Keratinocyte (primary cell): Measurements from ENCODE around the gene DEFB126. TPM values are rescaled to one million over a fixed set of nuclear protein-coding genes. Genes with fewer than 3 reads are reported as not detected.

Source experiments
- DNase-seq: peaks from one replicate; pipeline ENCODE4 v3.0.0-alpha.2; 2011; ENCODE audit warnings: low read depth, missing footprints, low spot score
- FAIRE-seq: peaks from 2 replicates; lab custom pipeline; 2011; peaks lifted over from hg19 to GRCh38; lab: Jason Lieb, UNC
- H2AFZ ChIP-seq: 2 replicates; pipeline ENCODE4 v1.6.0; 2012; ENCODE audit warnings: low read length, control low read depth, inconsistent platforms; ENCODE audit not compliant: control insufficient read depth
- H3K27ac ChIP-seq: 2 replicates; pipeline ENCODE4 v1.5.1; 2011; ENCODE audit warnings: low read length; ENCODE audit not compliant: control insufficient read depth, insufficient read depth
- H3K27me3 ChIP-seq: 3 replicates; pipeline ENCODE4 v1.6.0; 2011; ENCODE audit warnings: low read length; ENCODE audit not compliant: control insufficient read depth, insufficient read depth; ENCODE audit errors: extremely low read depth
- H3K36me3 ChIP-seq, 2 experiments: 2 replicates in 1 of 2; 3 replicates in 1 of 2; pipeline ENCODE4 v1.5.1; 2011; ENCODE audit warnings: low read length in 2 of 2, mild to moderate bottlenecking in 1 of 2; ENCODE audit not compliant: control insufficient read depth in 2 of 2, insufficient read depth in 2 of 2; ENCODE audit errors: extremely low read depth in 1 of 2
- H3K4me1 ChIP-seq: 3 replicates; pipeline ENCODE4 v1.5.1; 2011; ENCODE audit warnings: low read length; ENCODE audit not compliant: control insufficient read depth, insufficient read depth; ENCODE audit errors: extremely low read depth
- H3K4me2 ChIP-seq: 3 replicates; pipeline ENCODE4 v1.6.0; 2011; ENCODE audit warnings: low read depth, low read length; ENCODE audit not compliant: control insufficient read depth, insufficient read depth; ENCODE audit errors: extremely low read depth
- H3K4me3 ChIP-seq, 3 experiments: fragments of 200-600 bp in 1 of 3; sonication (generic) in 1 of 3; 2 replicates in 2 of 3; 3 replicates in 1 of 3; pipeline ENCODE4 v1.5.1; 2011 to 2016; ENCODE audit warnings: low read length in 3 of 3, mild to moderate bottlenecking in 3 of 3, control low read depth in 2 of 3, inconsistent platforms in 1 of 3, low read depth in 1 of 3, mixed read lengths in 1 of 3, mixed run types in 1 of 3, moderate library complexity in 1 of 3; ENCODE audit not compliant: control insufficient read depth in 2 of 3, insufficient read depth in 2 of 3; ENCODE audit errors: extremely low read depth in 1 of 3
- H3K79me2 ChIP-seq: 2 replicates; pipeline ENCODE4 v1.6.0; 2012; ENCODE audit warnings: low read length; ENCODE audit not compliant: control insufficient read depth, insufficient read depth
- H3K9ac ChIP-seq: 3 replicates; pipeline ENCODE4 v1.6.0; 2011; ENCODE audit warnings: low read length; ENCODE audit not compliant: control insufficient read depth, insufficient read depth; ENCODE audit errors: extremely low read depth
- H3K9me1 ChIP-seq: 3 replicates; pipeline ENCODE4 v1.6.0; 2011; ENCODE audit warnings: low read length; ENCODE audit not compliant: control insufficient read depth, insufficient read depth; ENCODE audit errors: extremely low read depth
- H3K9me3 ChIP-seq: 2 replicates; pipeline ENCODE4 v1.5.1; 2012; ENCODE audit warnings: low read depth, low read length; ENCODE audit not compliant: control insufficient read depth
- H4K20me1 ChIP-seq: 3 replicates; pipeline ENCODE4 v1.6.0; 2011; ENCODE audit warnings: low read length; ENCODE audit not compliant: control insufficient read depth, insufficient read depth; ENCODE audit errors: extremely low read depth
- CTCF ChIP-seq, 3 experiments: IDR thresholded peaks in 1 of 3; conservative IDR thresholded peaks in 1 of 3; optimal IDR thresholded peaks in 1 of 3; 2 replicates in 2 of 3; 3 replicates in 1 of 3; pipeline versions ENCODE3 to v1.5.1; 2011; ENCODE audit warnings: low read length in 3 of 3, mild to moderate bottlenecking in 3 of 3, moderate library complexity in 2 of 3, control low read depth in 1 of 3, inconsistent platforms in 1 of 3; ENCODE audit not compliant: insufficient read depth in 2 of 3; ENCODE audit errors: extremely low read depth in 1 of 3
- EZH2 ChIP-seq: IDR thresholded peaks from one replicate; pipeline ENCODE4 v1.6.1; 2012; ENCODE audit warnings: inconsistent platforms, mild to moderate bottlenecking, low read length, moderate library complexity
- dilution Hi-C: fragments of 300-500 bp; cut with MboI; formaldehyde crosslinking; loops from one replicate; pipeline ENCODE4 v1.7.0; 2020; ENCODE audit warnings: low sequenced_read_pairs; ENCODE audit not compliant: extremely low pct_ligation_motif_present
- polyA plus RNA-seq, 5 experiments: library from polyadenylated mRNA; depleted of rRNA in 3 of 5; stranded (reverse) in 3 of 5; stranded (forward) in 1 of 5; unstranded in 1 of 5; fragments of >200 nt; gene quantifications; 1 replicate in 1 of 5; 2 replicates in 3 of 5; 3 replicates in 1 of 5; pipeline versions ENCODE4 v1.2.1 to v1.2.3, GENCODE V29; 2011 to 2012; ENCODE audit warnings: missing spikeins in 2 of 5, low read depth in 1 of 5, low replicate concordance in 1 of 5

DEFB126 gene
- polyA plus RNA-seq, 1 donor (not counting 4 experiments of a cell fraction or from before 2014, with no cell fraction given) = not detected

- Histone ChIP-seq H4K20me1 (no peaks in the 10 kb centered on the region), H3K4me2 (no peak overlapping the region), H3K9ac (no peak overlapping the region), H3K9me1 (no peaks in the 10 kb centered on the region), H3K4me1 (no peaks in the 10 kb centered on the region), H3K79me2 (no peaks in the 10 kb centered on the region), H3K27me3 (peaks cover 5% of the 10 kb centered on the region), H2AFZ (no peak overlapping the region), H3K9me3 (no peaks in the 10 kb centered on the region), H3K36me3 (no peaks in the 10 kb centered on the region), H3K4me3 (no peak overlapping the region), H3K27ac (no peak overlapping the region)
- no peak for DNase-seq
- FAIRE-seq = no peak
- TF ChIP-seq CTCF (optimal IDR thresholded peaks at IDR 0.05 in 1 of 3, IDR thresholded peaks at IDR 0.05 in 1 of 3, conservative IDR thresholded peaks at IDR 0.05 in 1 of 3; ENCODE audit: extremely low read depth in 1 of 3, insufficient read depth in 2 of 3, low read length in 3 of 3) = no peak
- no peak for TF ChIP-seq EZH2
- dilution Hi-C loops = no loop called here
Observed at GRCh38 chr20:103456-103855, 38.9 kb upstream of the DEFB126 start.

GRCh38 chr20:112396-112795, 30.0 kb upstream of the DEFB126 start:
- no peaks in the 10 kb centered on the region for H3K36me3 ChIP-seq
- no peak overlapping the region for H3K4me2 ChIP-seq
- H2AFZ ChIP-seq = no peak overlapping the region
- H3K27ac ChIP-seq = no peak overlapping the region
- H3K4me1 ChIP-seq = no peaks in the 10 kb centered on the region
- FAIRE-seq (no peak), DNase-seq (no peak)
- H3K4me3 ChIP-seq = no peak overlapping the region
- no peak overlapping the region for H3K9ac ChIP-seq
- dilution Hi-C loops = no loop called here
- TF ChIP-seq EZH2 (no peak), CTCF (optimal IDR thresholded peaks at IDR 0.05 in 1 of 3, IDR thresholded peaks at IDR 0.05 in 1 of 3, conservative IDR thresholded peaks at IDR 0.05 in 1 of 3; ENCODE audit: extremely low read depth in 1 of 3, insufficient read depth in 2 of 3, low read length in 3 of 3) (no peak)
- peaks cover 7% of the 10 kb centered on the region for H3K27me3 ChIP-seq
- no peaks in the 10 kb centered on the region for H3K9me3 ChIP-seq
- no peaks in the 10 kb centered on the region for H3K9me1 ChIP-seq
- H3K79me2 ChIP-seq = no peaks in the 10 kb centered on the region
- H4K20me1 ChIP-seq = no peaks in the 10 kb centered on the region
